OCI-LY1 (cell line): ENCODE results near the gene MED14.

Experiments
- H2AFZ ChIP-seq: fragments of 200-600 bp; sonication (generic), shearing (Covaris generic); 2 replicates; pipeline ENCODE4 v1.6.0; 2014; ENCODE audit warnings: antibody characterized with exemption, mild to moderate bottlenecking, low read length
- H3F3A ChIP-seq: fragments of 200-600 bp; sonication (generic), shearing (Covaris generic); 2 replicates; pipeline ENCODE4 v1.6.0; 2014; ENCODE audit warnings: mild to moderate bottlenecking, antibody characterized with exemption, low read length, moderate library complexity; ENCODE audit not compliant: insufficient read depth
- H3K27ac ChIP-seq: fragments of 200-600 bp; sonication (generic); 2 replicates; pipeline ENCODE4 v1.5.1; 2014; ENCODE audit warnings: low read length, mixed run types, mild to moderate bottlenecking, low read depth; ENCODE audit not compliant: poor library complexity, severe bottlenecking
- H3K27me3 ChIP-seq: fragments of 200-600 bp; sonication (generic); 2 replicates; pipeline ENCODE4 v1.6.0; 2014; ENCODE audit warnings: antibody characterized with exemption, mild to moderate bottlenecking, low read length, moderate library complexity; ENCODE audit not compliant: insufficient read depth
- H3K36me3 ChIP-seq: fragments of 200-600 bp; sonication (generic); 2 replicates; pipeline ENCODE4 v1.6.1; 2014; ENCODE audit warnings: mild to moderate bottlenecking, antibody characterized with exemption, low read length, moderate library complexity, mixed read lengths; ENCODE audit not compliant: insufficient read depth
- H3K4me1 ChIP-seq: fragments of 200-600 bp; sonication (generic); 2 replicates; pipeline ENCODE4 v1.5.1; 2014; ENCODE audit warnings: mild to moderate bottlenecking, low read length, moderate library complexity; ENCODE audit not compliant: insufficient read depth, severe bottlenecking
- H3K4me2 ChIP-seq: fragments of 200-600 bp; sonication (generic), shearing (Covaris generic); 2 replicates; pipeline ENCODE4 v1.6.1; 2014; ENCODE audit warnings: low read length
- H3K4me3 ChIP-seq: fragments of 200-600 bp; sonication (generic); 2 replicates; pipeline ENCODE4 v1.5.1; 2014; ENCODE audit warnings: low read length, low read depth, mild to moderate bottlenecking, mixed read lengths; ENCODE audit not compliant: poor library complexity, severe bottlenecking
- H3K79me2 ChIP-seq: fragments of 200-600 bp; shearing (Covaris generic); 2 replicates; pipeline ENCODE4 v1.6.1; 2016; ENCODE audit warnings: mixed run types, low read length, mixed read lengths; ENCODE audit not compliant: insufficient read depth
- H3K9ac ChIP-seq: fragments of 200-600 bp; sonication (generic), shearing (Covaris generic); 2 replicates; pipeline ENCODE4 v1.6.1; 2014; ENCODE audit warnings: mild to moderate bottlenecking, low read length, mixed read lengths
- H3K9me2 ChIP-seq: fragments of 200-600 bp; sonication (generic), shearing (Covaris generic); 2 replicates; pipeline ENCODE4 v1.6.1; 2014; ENCODE audit warnings: low read depth, mild to moderate bottlenecking, low read length, mixed read lengths
- H3K9me3 ChIP-seq: fragments of 200-600 bp; shearing (Covaris generic); 2 replicates; pipeline ENCODE4 v1.6.1; 2014; ENCODE audit warnings: low read length, mixed read lengths
- H4K20me1 ChIP-seq: fragments of 200-600 bp; sonication (generic), shearing (Covaris generic); 2 replicates; pipeline ENCODE4 v1.6.0; 2016; ENCODE audit warnings: mild to moderate bottlenecking, low read length; ENCODE audit not compliant: insufficient read depth
- EZH2 ChIP-seq: fragments of 200-600 bp; sonication (generic), shearing (Covaris generic); IDR thresholded peaks from 2 replicates; pipeline ENCODE4 v1.8.0; 2017; ENCODE audit warnings: borderline replicate concordance, mixed run types, mild to moderate bottlenecking, antibody characterized with exemption, low read length, moderate library complexity, mixed read lengths
- TF ChIP-seq, protein P1 (sequence below): fragments of 200-600 bp; sonication (generic), shearing (Covaris generic); IDR thresholded peaks from 2 replicates; pipeline ENCODE4 v1.5.1; 2017; ENCODE audit warnings: mild to moderate bottlenecking, antibody characterized with exemption, low read length, moderate library complexity, mixed read lengths

MED14 gene

DNA sequence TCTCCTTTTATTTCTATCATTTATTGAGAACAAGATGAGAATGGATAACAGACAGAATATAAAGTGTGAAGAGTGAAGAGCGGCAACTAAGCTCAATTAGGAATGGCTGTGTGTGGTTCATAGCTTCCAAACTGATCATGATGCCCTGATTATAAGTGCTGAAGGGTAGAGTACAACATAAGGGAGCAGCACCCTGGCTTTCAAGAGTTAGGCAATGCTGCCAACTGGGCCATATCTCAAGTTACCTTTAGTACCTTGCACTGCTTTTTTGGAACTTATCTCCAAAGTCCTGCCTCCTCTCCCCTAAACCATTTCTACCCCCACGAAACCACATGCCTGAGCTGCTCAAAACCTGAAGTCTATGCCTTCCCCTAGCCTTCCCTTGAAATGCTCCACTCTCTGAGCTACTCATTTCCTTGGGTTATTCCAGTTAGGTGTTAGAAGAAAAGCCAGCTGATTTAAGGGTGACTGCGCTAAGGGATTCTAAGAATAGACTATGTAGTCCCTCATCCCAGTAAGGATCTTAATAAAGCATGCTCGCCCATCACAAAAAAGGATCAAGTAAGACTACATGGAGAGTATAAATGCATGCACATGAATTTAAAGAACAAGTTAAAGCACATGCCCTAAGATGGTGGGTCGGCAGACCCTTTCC is 29.6 kb downstream of the MED14 start:
- Histone ChIP-seq H3K27ac (no peak overlapping the region), H3K36me3 (peaks cover 38% of the 10 kb centered on the region), H2AFZ (no peak overlapping the region), H3K9ac (no peak overlapping the region), H3K4me2 (no peak overlapping the region), H3K27me3 (no peaks in the 10 kb centered on the region), H3K9me2 (no peaks in the 10 kb centered on the region), H3F3A (no peaks in the 10 kb centered on the region), H3K4me3 (no peak overlapping the region), H4K20me1 (no peaks in the 10 kb centered on the region), H3K9me3 (no peaks in the 10 kb centered on the region), H3K79me2 (no peaks in the 10 kb centered on the region), H3K4me1 (no peaks in the 10 kb centered on the region)
- TF ChIP-seq, protein P1, sequence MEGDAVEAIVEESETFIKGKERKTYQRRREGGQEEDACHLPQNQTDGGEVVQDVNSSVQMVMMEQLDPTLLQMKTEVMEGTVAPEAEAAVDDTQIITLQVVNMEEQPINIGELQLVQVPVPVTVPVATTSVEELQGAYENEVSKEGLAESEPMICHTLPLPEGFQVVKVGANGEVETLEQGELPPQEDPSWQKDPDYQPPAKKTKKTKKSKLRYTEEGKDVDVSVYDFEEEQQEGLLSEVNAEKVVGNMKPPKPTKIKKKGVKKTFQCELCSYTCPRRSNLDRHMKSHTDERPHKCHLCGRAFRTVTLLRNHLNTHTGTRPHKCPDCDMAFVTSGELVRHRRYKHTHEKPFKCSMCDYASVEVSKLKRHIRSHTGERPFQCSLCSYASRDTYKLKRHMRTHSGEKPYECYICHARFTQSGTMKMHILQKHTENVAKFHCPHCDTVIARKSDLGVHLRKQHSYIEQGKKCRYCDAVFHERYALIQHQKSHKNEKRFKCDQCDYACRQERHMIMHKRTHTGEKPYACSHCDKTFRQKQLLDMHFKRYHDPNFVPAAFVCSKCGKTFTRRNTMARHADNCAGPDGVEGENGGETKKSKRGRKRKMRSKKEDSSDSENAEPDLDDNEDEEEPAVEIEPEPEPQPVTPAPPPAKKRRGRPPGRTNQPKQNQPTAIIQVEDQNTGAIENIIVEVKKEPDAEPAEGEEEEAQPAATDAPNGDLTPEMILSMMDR = no peak
- TF ChIP-seq EZH2 = no peak

- H3K27ac ChIP-seq = no peak overlapping the region
- no peaks in the 10 kb centered on the region for H3K9me3 ChIP-seq
- no peaks in the 10 kb centered on the region for H3K4me1 ChIP-seq
- no peak overlapping the region for H2AFZ ChIP-seq
- no peak overlapping the region for H3K4me2 ChIP-seq
- no peaks in the 10 kb centered on the region for H3F3A ChIP-seq
- no peak overlapping the region for H3K9ac ChIP-seq
- H3K79me2 ChIP-seq = no peaks in the 10 kb centered on the region
- H3K9me2 ChIP-seq = no peaks in the 10 kb centered on the region
- H4K20me1 ChIP-seq = no peaks in the 10 kb centered on the region
- TF ChIP-seq EZH2 = no peak
- TF ChIP-seq, protein P1 = no peak
- H3K4me3 ChIP-seq = no peak overlapping the region
- H3K27me3 ChIP-seq = no peaks in the 10 kb centered on the region
- peaks cover 50% of the 10 kb centered on the region for H3K36me3 ChIP-seq
Observed at GRCh38 chrX:40700640-40701342, 34.6 kb downstream of the MED14 start.

DNA sequence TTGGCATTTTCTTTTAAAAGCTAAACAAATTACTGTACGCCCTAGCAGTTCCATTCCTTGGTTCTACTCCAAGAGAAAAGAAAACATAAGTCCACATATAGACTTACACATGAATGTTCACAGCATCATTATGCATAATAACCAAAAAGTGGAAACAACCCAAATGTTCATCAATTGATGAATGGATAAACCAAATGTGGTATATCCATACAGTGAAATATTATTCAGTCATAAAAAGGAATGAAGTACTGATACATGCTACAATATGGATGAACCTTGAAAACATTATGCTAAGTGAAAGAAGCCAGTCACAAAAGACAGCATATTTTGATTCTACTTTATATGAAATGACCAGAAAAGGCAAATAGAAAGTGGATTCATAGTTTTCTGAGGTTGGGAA is 36.5 kb downstream of the MED14 start:
- Histone ChIP-seq H3K4me3 (no peak overlapping the region), H3K9me3 (no peaks in the 10 kb centered on the region), H3K36me3 (peaks cover 51% of the 10 kb centered on the region), H4K20me1 (no peaks in the 10 kb centered on the region), H3K9me2 (no peaks in the 10 kb centered on the region), H3K9ac (no peak overlapping the region), H3K4me1 (no peaks in the 10 kb centered on the region), H3F3A (no peaks in the 10 kb centered on the region), H3K4me2 (no peak overlapping the region), H3K27ac (no peak overlapping the region), H2AFZ (no peak overlapping the region), H3K27me3 (no peaks in the 10 kb centered on the region), H3K79me2 (no peaks in the 10 kb centered on the region)
- TF ChIP-seq, protein P1 = no peak
- TF ChIP-seq EZH2 = no peak
